Brain microvascular endothelial cell (primary cell): ENCODE measurements around the gene GDPD5.

ENCODE experiments used
- DNase-seq: peaks from one replicate; pipeline ENCODE4 v3.0.0-alpha.2; 2020
- H3K27ac ChIP-seq: fragments of 250-450 bp; sonication (Bioruptor Pico); 2 replicates; pipeline ENCODE4 v1.5.1; 2020; ENCODE audit warnings: mild to moderate bottlenecking, moderate library complexity
- H3K27me3 ChIP-seq: fragments of 250-450 bp; sonication (Bioruptor Pico); replicated peaks from 2 replicates; pipeline ENCODE4 v1.5.1; 2020; ENCODE audit warnings: mild to moderate bottlenecking
- H3K36me3 ChIP-seq: fragments of 250-450 bp; sonication (Bioruptor Pico); replicated peaks from 2 replicates; pipeline ENCODE4 v1.5.1; 2020; ENCODE audit warnings: mild to moderate bottlenecking
- H3K4me3 ChIP-seq: 2 replicates; pipeline ENCODE4 v1.5.1; 2011; ENCODE audit warnings: low read depth, mild to moderate bottlenecking, control low read depth, low read length, moderate library complexity
- in situ Hi-C: cut with HindIII; loops from 2 replicates; pipeline ENCODE4 v1.10.0; 2017; ENCODE audit warnings: low sequenced_read_pairs, low pct_ligation_motif_present
- TF ChIP-seq, protein P1 (sequence below): IDR thresholded peaks from 2 replicates; pipeline ENCODE4 v1.5.1; 2011; ENCODE audit warnings: low read depth, mild to moderate bottlenecking, moderate library complexity, low read length, control low read depth, inconsistent platforms; ENCODE audit errors: missing control alignments

GDPD5 gene

GRCh38 chr11:75560644-75561043 lies 34.9 kb upstream of the GDPD5 start:
- H3K27ac ChIP-seq: no peak overlapping the region
- H3K36me3 ChIP-seq: peaks cover 9% of the 10 kb centered on the region
- no peak for DNase-seq
- TF ChIP-seq, protein P1, sequence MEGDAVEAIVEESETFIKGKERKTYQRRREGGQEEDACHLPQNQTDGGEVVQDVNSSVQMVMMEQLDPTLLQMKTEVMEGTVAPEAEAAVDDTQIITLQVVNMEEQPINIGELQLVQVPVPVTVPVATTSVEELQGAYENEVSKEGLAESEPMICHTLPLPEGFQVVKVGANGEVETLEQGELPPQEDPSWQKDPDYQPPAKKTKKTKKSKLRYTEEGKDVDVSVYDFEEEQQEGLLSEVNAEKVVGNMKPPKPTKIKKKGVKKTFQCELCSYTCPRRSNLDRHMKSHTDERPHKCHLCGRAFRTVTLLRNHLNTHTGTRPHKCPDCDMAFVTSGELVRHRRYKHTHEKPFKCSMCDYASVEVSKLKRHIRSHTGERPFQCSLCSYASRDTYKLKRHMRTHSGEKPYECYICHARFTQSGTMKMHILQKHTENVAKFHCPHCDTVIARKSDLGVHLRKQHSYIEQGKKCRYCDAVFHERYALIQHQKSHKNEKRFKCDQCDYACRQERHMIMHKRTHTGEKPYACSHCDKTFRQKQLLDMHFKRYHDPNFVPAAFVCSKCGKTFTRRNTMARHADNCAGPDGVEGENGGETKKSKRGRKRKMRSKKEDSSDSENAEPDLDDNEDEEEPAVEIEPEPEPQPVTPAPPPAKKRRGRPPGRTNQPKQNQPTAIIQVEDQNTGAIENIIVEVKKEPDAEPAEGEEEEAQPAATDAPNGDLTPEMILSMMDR: no peak
- H3K27me3 ChIP-seq: no peaks in the 10 kb centered on the region
- H3K4me3 ChIP-seq: no peak overlapping the region
- in situ Hi-C loops: no loop called here

DNA sequence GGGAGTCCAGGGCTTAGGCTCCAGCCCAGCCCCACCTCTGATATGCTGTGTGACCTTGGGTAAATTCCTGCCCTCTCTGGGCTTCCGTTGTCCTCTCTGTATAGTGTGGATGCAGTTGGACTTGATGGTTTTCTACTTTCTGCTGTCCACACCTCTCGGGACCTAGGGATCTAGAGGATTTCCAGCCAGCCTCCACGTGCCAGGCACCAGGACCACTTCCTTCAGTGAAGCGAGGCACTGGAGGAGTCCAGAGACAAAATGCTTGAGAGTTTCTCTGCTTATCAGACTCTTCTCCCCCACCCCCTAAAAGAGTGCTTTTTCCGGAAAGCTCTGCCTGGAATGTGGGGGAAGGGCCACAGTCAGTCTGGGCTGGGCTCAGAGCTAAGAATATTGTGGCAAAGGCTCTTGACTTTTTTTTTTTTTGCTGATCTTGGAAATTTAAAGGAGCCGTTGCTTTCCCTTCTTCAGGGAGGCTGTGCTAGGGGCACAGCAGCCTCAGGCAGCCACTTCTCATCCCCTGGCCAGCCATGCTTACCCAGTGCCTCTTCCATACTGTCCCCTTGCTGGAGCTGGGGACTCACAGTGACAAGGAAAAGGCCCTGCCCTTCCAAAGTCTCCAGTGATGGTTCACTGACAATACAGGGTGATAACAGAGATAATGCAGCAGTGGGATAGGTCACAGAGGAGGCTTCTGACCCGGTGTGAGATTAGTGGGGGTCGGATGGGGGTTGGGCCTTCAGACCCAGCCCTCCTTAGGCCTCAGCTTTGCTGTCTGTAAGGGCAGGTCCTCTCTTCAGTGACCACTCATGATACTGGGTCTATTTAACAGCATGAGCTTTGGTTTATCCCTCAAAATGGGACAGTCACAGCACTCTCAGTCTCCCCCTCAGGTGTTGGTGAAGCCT lies 33.5 kb upstream of the GDPD5 start:
- Histone ChIP-seq H3K4me3 (no peak overlapping the region), H3K27ac (peak overlapping the region; percentile 66), H3K27me3 (no peaks in the 10 kb centered on the region), H3K36me3 (peaks cover 2% of the 10 kb centered on the region)
- in situ Hi-C loops: no loop called here
- DNase-seq: peak; percentile 64
- TF ChIP-seq, protein P1: no peak

DNA sequence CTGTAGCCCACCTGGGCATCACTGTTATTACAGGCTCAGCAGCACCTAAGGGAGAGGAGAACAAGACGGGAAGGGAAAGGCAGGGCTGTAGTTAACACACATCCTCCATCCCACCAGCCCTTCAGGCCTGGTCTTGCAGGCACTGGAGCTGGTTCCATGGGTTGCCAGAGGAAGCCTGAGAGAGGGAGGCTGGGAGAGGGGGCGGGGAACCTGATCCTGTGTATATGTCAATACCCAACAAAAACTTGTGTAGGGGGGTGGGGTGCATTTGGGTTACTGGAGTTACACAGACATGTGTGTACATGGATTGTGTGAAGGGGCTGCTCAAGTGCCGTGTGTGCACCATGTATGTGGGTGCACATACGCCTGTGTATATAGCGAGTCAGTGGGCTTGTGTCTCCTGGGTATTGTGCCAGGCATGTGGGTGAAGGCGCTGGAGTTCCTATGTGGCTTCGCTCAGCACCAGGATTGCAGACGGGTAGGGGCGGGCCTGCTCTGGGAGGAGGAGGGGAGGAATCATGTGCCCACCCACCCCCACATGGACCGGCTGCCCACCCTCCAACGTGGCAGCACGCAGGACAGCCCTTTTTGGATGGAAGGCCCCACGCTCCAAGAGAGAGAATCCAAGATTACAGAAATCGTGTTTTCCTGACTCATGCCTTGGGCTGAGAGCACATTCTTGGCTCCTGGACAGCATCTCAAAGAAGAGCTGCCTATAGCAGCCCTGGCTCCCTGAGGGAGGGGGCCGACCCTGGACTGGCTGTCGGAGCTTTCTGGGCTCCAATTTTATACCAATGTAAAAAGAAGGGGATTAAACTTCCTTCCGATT lies 32.1 kb upstream of the GDPD5 start:
- in situ Hi-C loops: no loop called here
- TF ChIP-seq, protein P1: no peak
- Histone ChIP-seq H3K27ac (peak overlapping the region; percentile 66), H3K4me3 (no peak overlapping the region), H3K27me3 (no peaks in the 10 kb centered on the region), H3K36me3 (no peaks in the 10 kb centered on the region)
- peak; percentile 88 for DNase-seq

DNA sequence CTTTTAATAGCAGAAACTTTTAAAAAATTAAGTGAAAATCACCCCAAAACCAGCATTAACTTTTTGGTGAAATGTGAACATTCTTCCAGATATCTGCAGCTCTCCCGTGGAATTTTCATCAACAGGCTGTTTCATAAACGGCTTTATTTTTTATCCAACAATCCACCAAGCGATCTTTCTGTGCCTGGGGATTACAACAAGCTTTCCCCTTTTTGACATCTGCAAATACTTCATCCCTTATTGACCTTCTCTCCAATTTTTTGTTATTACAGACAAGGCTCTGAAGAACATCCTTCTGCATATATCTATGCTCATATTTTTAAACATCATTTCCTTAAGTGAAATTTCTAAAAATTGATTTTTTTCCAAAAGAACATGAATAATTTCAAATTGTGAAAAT lies 30.5 kb upstream of the GDPD5 start:
- no peak overlapping the region for H3K4me3 ChIP-seq
- DNase-seq: no peak
- TF ChIP-seq, protein P1: no peak
- no peak overlapping the region for H3K27ac ChIP-seq
- H3K27me3 ChIP-seq: no peaks in the 10 kb centered on the region
- no peaks in the 10 kb centered on the region for H3K36me3 ChIP-seq
- in situ Hi-C loops: no loop called here

GRCh38 chr11:75555079-75555811 lies 29.5 kb upstream of the GDPD5 start:
- H3K27me3 ChIP-seq: no peaks in the 10 kb centered on the region
- in situ Hi-C loops: no loop called here
- H3K4me3 ChIP-seq: peak overlapping the region; percentile 37
- no peak for DNase-seq
- H3K36me3 ChIP-seq: no peaks in the 10 kb centered on the region
- TF ChIP-seq, protein P1: no peak
- peak overlapping the region; percentile 70 for H3K27ac ChIP-seq
